ENCODE results near the gene KDM4F. TPM values are rescaled to one million over a fixed set of nuclear protein-coding genes. Genes with fewer than 3 reads are reported as not detected.

Gene KDM4F
- total RNA-seq, 1 experiment from 2014 or later, result not detected

GRCh38 chr11:95065336-95065735 is 16.1 kb downstream of the KDM4F start:
- DNase-seq (ENCODE audit: low read depth), result no peak

- DNase-seq (ENCODE audit: low read depth), result no peak
These were observed 17.5 kb downstream of the KDM4F start, which contains the start of gene SRSF8 for GRCh38 chr11:95066716-95067038. TSS of gene SRSF8 (plus strand) at chr11:95066919. CDS start at chr11:95067227, 308 bp downstream.

- DNase-seq (ENCODE audit: low read depth), result peak; percentile 73
These were observed 18.0 kb downstream of the KDM4F start for GRCh38 chr11:95067039-95067840.

GRCh38 chr11:95067841-95068219 is 18.6 kb downstream of the KDM4F start:
- DNase-seq (ENCODE audit: low read depth), result no peak

GRCh38 chr11:95068549-95068948 is 19.3 kb downstream of the KDM4F start:
- peak; percentile 95 for DNase-seq (ENCODE audit: low read depth)

- no peak for DNase-seq (ENCODE audit: low read depth)
These were observed 21.2 kb downstream of the KDM4F start for GRCh38 chr11:95070471-95070870.

- DNase-seq (ENCODE audit: low read depth), result no peak
These were observed 23.7 kb downstream of the KDM4F start for GRCh38 chr11:95072948-95073347.

- DNase-seq (ENCODE audit: low read depth), result no peak
These were observed 25.8 kb downstream of the KDM4F start for GRCh38 chr11:95074792-95075563.

- DNase-seq (ENCODE audit: low read depth), result peak; percentile 27
These were observed 27.2 kb downstream of the KDM4F start for GRCh38 chr11:95076416-95076815.

- DNase-seq (ENCODE audit: low read depth), result no peak
These were observed 27.8 kb downstream of the KDM4F start for GRCh38 chr11:95076981-95077380.

- no peak for DNase-seq (ENCODE audit: low read depth)
These were observed 29.3 kb downstream of the KDM4F start for GRCh38 chr11:95078526-95078925.

GRCh38 chr11:95081010-95081409 is 31.8 kb downstream of the KDM4F start:
- DNase-seq (ENCODE audit: low read depth), result no peak

- DNase-seq (ENCODE audit: low read depth), result no peak
These were observed 32.2 kb downstream of the KDM4F start for GRCh38 chr11:95081412-95081811.

- no peak for DNase-seq (ENCODE audit: low read depth)
These were observed 33.4 kb downstream of the KDM4F start for GRCh38 chr11:95082576-95083001.

- DNase-seq (ENCODE audit: low read depth), result no peak
These were observed 35.3 kb downstream of the KDM4F start for GRCh38 chr11:95084509-95084908.

GRCh38 chr11:95085117-95085816 is 36.0 kb downstream of the KDM4F start:
- DNase-seq (ENCODE audit: low read depth), result no peak

GRCh38 chr11:95086151-95086550 is 36.9 kb downstream of the KDM4F start:
- DNase-seq (ENCODE audit: low read depth), result no peak

- no peak for DNase-seq (ENCODE audit: low read depth)
These were observed 37.8 kb downstream of the KDM4F start for GRCh38 chr11:95086836-95087570.

- DNase-seq (ENCODE audit: low read depth), result no peak
These were observed 39.9 kb downstream of the KDM4F start for GRCh38 chr11:95088946-95089619.

- peak; percentile 71 for DNase-seq (ENCODE audit: low read depth)
These were observed 40.7 kb downstream of the KDM4F start, which contains the start of gene ENDOD1 for GRCh38 chr11:95089620-95090542. TSS of gene ENDOD1 (plus strand) at chr11:95089846. CDS start at chr11:95089928, 82 bp downstream.

Measured in M059J (cell line).